CD4-positive, alpha-beta T cell (primary cell): Measurements from ENCODE around the gene ERCC8. TPM values are rescaled to one million over a fixed set of nuclear protein-coding genes. Genes with fewer than 3 reads are reported as not detected.

Experiments used
- ATAC-seq: fragments of 200-7000 bp; cut with Tn5 transposase; one replicate; pipeline ENCODE4 v1.10.0; 2022; ENCODE audit warnings: mild to moderate bottlenecking; ENCODE audit not compliant: poor library complexity
- CTCF ChIA-PET: fragments of 350-600 bp; sonication (Branson Sonifier 250); formaldehyde crosslinking; loops from one replicate; lab custom pipeline; 2021; ENCODE audit warnings: antibody characterized with exemption, inconsistent platforms; lab: Charles Lee
- POLR2A ChIA-PET: fragments of 350-600 bp; sonication (Branson Sonifier 250); formaldehyde crosslinking; loops from one replicate; lab custom pipeline; 2021; ENCODE audit warnings: antibody characterized with exemption, inconsistent platforms; lab: Charles Lee
- DNase-seq, 14 experiments: peaks; one replicate each; pipeline ENCODE4 v3.0.0-alpha.2; 2013 to 2020; ENCODE audit warnings: mixed read lengths in 2 of 14
- H3K27ac ChIP-seq, 2 donors: one replicate each; pipeline versions ENCODE4 v1.5.1 to v1.7.0; 2013; ENCODE audit warnings: low read length in 2 of 2, low read depth in 1 of 2, mild to moderate bottlenecking in 1 of 2
- H3K27me3 ChIP-seq, 2 experiments: 1 replicate in 1 of 2; 2 replicates in 1 of 2; pipeline versions ENCODE4 v1.6.1 to v1.7.0; 2013; ENCODE audit warnings: low read length in 2 of 2, control low read depth in 1 of 2, mild to moderate bottlenecking in 1 of 2, moderate library complexity in 1 of 2; ENCODE audit not compliant: insufficient read depth in 2 of 2, control insufficient read depth in 1 of 2
- H3K36me3 ChIP-seq: one replicate; pipeline ENCODE4 v1.6.1; 2013; ENCODE audit warnings: low read length, control low read depth; ENCODE audit not compliant: insufficient read depth
- H3K4me1 ChIP-seq: one replicate; pipeline ENCODE4 v1.6.1; 2013; ENCODE audit warnings: low read length, control low read depth; ENCODE audit not compliant: insufficient read depth
- H3K4me3 ChIP-seq: one replicate; pipeline ENCODE4 v1.5.1; 2013; ENCODE audit warnings: mild to moderate bottlenecking, low read length, moderate library complexity
- H3K9me3 ChIP-seq, 2 experiments: 1 replicate in 1 of 2; 2 replicates in 1 of 2; pipeline versions ENCODE4 v1.6.1 to v1.7.0; 2013; ENCODE audit warnings: low read length in 2 of 2, mild to moderate bottlenecking in 2 of 2, control low read depth in 1 of 2, moderate library complexity in 1 of 2; ENCODE audit not compliant: control insufficient read depth in 1 of 2, insufficient read depth in 1 of 2
- H3K27ac Mint-ChIP-seq: one replicate; pipeline ENCODE4 v1.8.0; 2020; ENCODE audit warnings: mixed read lengths
- H3K27me3 Mint-ChIP-seq: one replicate; pipeline ENCODE4 v1.8.0; 2021; ENCODE audit warnings: mixed read lengths
- H3K36me3 Mint-ChIP-seq: one replicate; pipeline ENCODE4 v1.8.0; 2021; ENCODE audit warnings: low read depth, mixed read lengths
- H3K4me1 Mint-ChIP-seq: one replicate; pipeline ENCODE4 v1.8.0; 2021; ENCODE audit warnings: low read depth, mixed read lengths
- H3K4me3 Mint-ChIP-seq: one replicate; pipeline ENCODE4 v1.8.0; 2020; ENCODE audit warnings: mild to moderate bottlenecking, mixed read lengths
- H3K9me3 Mint-ChIP-seq: one replicate; pipeline ENCODE4 v1.8.0; 2020; ENCODE audit warnings: mixed read lengths
- intact Hi-C, 2 experiments: fragments of 100-400 bp; cut with DNase I in 1 of 2; cut with micrococcal nuclease in 1 of 2; formaldehyde crosslinking; loops; one replicate each; pipeline versions ENCODE4 v1.15.1 to v1.9.0; 2023 to 2025; cut with DNase I, micrococcal nuclease
- total RNA-seq, 174 experiments: library from RNA in 2 of 174; stranded (reverse) in 2 of 174; gene quantifications; one replicate each; pipeline ENCODE4 v1.2.3 and lab custom pipeline; 2021 to 2026
- TF ChIP-seq, protein P1 (sequence below): fragments of 200-600 bp; IDR thresholded peaks from one replicate; pipeline ENCODE4 v1.8.0; 2022; ENCODE audit warnings: antibody characterized with exemption, mild to moderate bottlenecking

The ERCC8 gene
- total RNA-seq, 2 experiments from 2014 or later: 2.6 to 3.7 TPM

DNA sequence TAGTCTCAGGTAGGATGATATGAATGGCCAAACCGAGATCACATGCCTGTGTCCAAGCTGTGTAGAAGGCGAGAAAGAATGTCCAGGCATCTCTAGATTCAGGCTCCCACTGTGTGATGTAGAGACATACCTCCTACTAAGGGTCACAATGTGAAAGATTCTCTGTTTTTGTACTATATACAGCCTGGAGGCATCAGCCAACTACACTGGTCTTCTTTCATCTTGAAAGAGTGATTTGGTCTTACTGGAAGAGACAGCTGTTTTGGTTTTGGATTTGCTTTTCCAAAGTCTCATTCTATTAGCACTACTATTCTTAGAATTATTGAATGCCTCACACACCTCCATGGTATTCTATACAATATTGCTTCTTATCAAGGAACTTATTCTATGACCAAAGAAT, 26.4 kb downstream of the ERCC8 start:
- H3K4me3 ChIP-seq: no peak overlapping the region
- TF ChIP-seq, protein P1, sequence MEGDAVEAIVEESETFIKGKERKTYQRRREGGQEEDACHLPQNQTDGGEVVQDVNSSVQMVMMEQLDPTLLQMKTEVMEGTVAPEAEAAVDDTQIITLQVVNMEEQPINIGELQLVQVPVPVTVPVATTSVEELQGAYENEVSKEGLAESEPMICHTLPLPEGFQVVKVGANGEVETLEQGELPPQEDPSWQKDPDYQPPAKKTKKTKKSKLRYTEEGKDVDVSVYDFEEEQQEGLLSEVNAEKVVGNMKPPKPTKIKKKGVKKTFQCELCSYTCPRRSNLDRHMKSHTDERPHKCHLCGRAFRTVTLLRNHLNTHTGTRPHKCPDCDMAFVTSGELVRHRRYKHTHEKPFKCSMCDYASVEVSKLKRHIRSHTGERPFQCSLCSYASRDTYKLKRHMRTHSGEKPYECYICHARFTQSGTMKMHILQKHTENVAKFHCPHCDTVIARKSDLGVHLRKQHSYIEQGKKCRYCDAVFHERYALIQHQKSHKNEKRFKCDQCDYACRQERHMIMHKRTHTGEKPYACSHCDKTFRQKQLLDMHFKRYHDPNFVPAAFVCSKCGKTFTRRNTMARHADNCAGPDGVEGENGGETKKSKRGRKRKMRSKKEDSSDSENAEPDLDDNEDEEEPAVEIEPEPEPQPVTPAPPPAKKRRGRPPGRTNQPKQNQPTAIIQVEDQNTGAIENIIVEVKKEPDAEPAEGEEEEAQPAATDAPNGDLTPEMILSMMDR: no peak
- Mint-ChIP-seq H3K4me3 (no peak overlapping the region), H3K36me3 (peaks cover 81% of the 10 kb centered on the region), H3K27me3 (no peaks in the 10 kb centered on the region), H3K9me3 (peaks cover 4% of the 10 kb centered on the region), H3K4me1 (no peaks in the 10 kb centered on the region), H3K27ac (no peak overlapping the region)
- POLR2A ChIA-PET: interaction anchor here (0.6 kb wide), 1 partner anchor 8 kb away, joined by 3 read pairs; no protein-coding TSS in a partner anchor
- no peaks in the 10 kb centered on the region for H3K4me1 ChIP-seq
- no peak overlapping the region for H3K27ac ChIP-seq
- no peaks in the 10 kb centered on the region for H3K27me3 ChIP-seq
- DNase-seq (no peak), ATAC-seq (no peak)
- peaks cover 26% of the 10 kb centered on the region for H3K36me3 ChIP-seq
- CTCF ChIA-PET: no interaction called here
- intact Hi-C loops: no loop called here
- no peaks in the 10 kb centered on the region for H3K9me3 ChIP-seq

DNA sequence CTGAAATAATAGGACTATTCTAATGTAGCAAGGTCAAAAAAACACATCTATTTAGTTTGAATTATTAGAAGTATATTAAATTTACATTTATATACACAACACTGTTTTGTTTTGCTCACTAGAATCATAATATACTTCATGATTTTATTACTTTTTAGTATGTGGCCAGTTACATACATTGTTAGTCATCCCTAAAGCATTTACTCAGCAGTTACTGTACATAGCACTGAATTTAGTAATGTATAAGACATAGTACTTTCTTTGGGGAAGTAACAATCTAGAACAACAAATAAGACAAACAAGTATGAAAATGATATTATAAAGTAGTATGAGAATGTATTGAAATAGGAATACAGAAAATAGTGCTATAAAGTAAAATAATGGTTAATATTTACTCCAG, 28.2 kb downstream of the ERCC8 start:
- intact Hi-C loops: no loop called here
- Mint-ChIP-seq H3K4me3 (no peak overlapping the region), H3K27ac (no peak overlapping the region), H3K27me3 (no peaks in the 10 kb centered on the region), H3K9me3 (peaks cover 4% of the 10 kb centered on the region), H3K4me1 (no peaks in the 10 kb centered on the region), H3K36me3 (peaks cover 83% of the 10 kb centered on the region)
- Histone ChIP-seq H3K27ac (no peak overlapping the region), H3K36me3 (peaks cover 25% of the 10 kb centered on the region), H3K4me3 (no peak overlapping the region), H3K9me3 (no peaks in the 10 kb centered on the region), H3K27me3 (no peaks in the 10 kb centered on the region), H3K4me1 (no peaks in the 10 kb centered on the region)
- TF ChIP-seq, protein P1: no peak
- ChIA-PET CTCF (no interaction called here), POLR2A (no interaction called here)
- ATAC-seq (no peak), DNase-seq (no peak)

DNA sequence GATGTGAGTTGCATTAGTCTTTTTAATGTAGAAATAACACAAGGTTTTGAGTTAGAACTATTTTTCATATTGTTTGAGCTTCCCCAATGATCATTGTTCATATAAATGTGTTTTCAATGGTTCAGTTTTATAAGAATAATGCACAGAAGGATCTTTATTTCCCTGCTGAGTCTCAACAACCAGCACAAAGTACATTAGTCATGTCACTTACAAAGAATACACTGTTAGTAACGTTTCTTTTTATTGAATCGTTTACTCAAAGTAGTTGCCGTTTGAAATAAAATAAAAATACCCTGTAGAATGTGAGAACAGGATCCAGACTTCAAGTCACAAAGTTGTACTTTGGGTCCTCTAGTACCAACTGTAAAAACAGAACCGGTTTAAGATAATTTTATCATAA, 41.5 kb downstream of the ERCC8 start:
- ATAC-seq: no peak
- H3K27ac Mint-ChIP-seq: no peak overlapping the region
- no peaks in the 10 kb centered on the region for H3K27me3 Mint-ChIP-seq
- intact Hi-C loops: no loop called here
- TF ChIP-seq, protein P1: no peak
- Histone ChIP-seq H3K4me1 (no peaks in the 10 kb centered on the region), H3K4me3 (no peak overlapping the region), H3K27me3 (no peaks in the 10 kb centered on the region), H3K36me3 (no peaks in the 10 kb centered on the region), H3K9me3 (no peaks in the 10 kb centered on the region), H3K27ac (no peak overlapping the region)
- ChIA-PET POLR2A (no interaction called here), CTCF (no interaction called here)
- no peaks in the 10 kb centered on the region for H3K4me1 Mint-ChIP-seq
- H3K4me3 Mint-ChIP-seq: no peak overlapping the region
- H3K36me3 Mint-ChIP-seq: peaks cover 39% of the 10 kb centered on the region
- no peak for DNase-seq
- H3K9me3 Mint-ChIP-seq: no peaks in the 10 kb centered on the region
